ENCODE measurements around the gene LAP3.

Gene LAP3

GRCh38 chr4:17623451-17624001 lies 46.5 kb downstream of the LAP3 start:
- DNase-seq = no peak

GRCh38 chr4:17624821-17625220 lies 47.8 kb downstream of the LAP3 start:
- no peak for DNase-seq

- DNase-seq = peak; percentile 5
Observed at GRCh38 chr4:17630228-17630627, 53.2 kb downstream of the LAP3 start.

- DNase-seq = no peak
Observed at GRCh38 chr4:17633600-17633999, 56.6 kb downstream of the LAP3 start.

- DNase-seq = no peak
Observed at GRCh38 chr4:17635056-17635455, 58.1 kb downstream of the LAP3 start.

- DNase-seq = no peak
Observed at GRCh38 chr4:17636341-17636695, 59.3 kb downstream of the LAP3 start.

GRCh38 chr4:17636696-17637622 lies 60.0 kb downstream of the LAP3 start:
- peak; percentile 83 for DNase-seq

- DNase-seq = no peak
Observed at GRCh38 chr4:17639136-17639535, 62.1 kb downstream of the LAP3 start.

GRCh38 chr4:17642398-17642783 lies 65.4 kb downstream of the LAP3 start:
- DNase-seq = no peak

- no peak for DNase-seq
Observed at GRCh38 chr4:17646693-17647092, 69.7 kb downstream of the LAP3 start.

- no peak for DNase-seq
Observed at GRCh38 chr4:17647176-17647806, 70.3 kb downstream of the LAP3 start.

GRCh38 chr4:17647927-17648326 lies 70.9 kb downstream of the LAP3 start:
- no peak for DNase-seq

GRCh38 chr4:17650406-17650805 lies 73.4 kb downstream of the LAP3 start:
- DNase-seq = no peak

- DNase-seq = no peak
Observed at GRCh38 chr4:17654701-17655100, 77.7 kb downstream of the LAP3 start.

GRCh38 chr4:17657090-17657489 lies 80.1 kb downstream of the LAP3 start:
- DNase-seq = no peak
